Stimulated activated CD4-positive, alpha-beta T cell treated with anti-CD3 and anti-CD28 coated beads, Interleukin-15, amount 100 ng/mL, for 48 hours (primary cell): ENCODE measurements around the gene PTPN1.
"Not testable (repeated sequence)": the region's sequence is repeated elsewhere in the genome, so short reads cannot be mapped to it uniquely, and the experiment has no call there.

ENCODE experiments used
- DNase-seq, 2 donors: peaks; one replicate each; pipeline ENCODE4 v3.0.0-alpha.2; 2020; ENCODE audit warnings: low read depth in 2 of 2

PTPN1 gene

DNA sequence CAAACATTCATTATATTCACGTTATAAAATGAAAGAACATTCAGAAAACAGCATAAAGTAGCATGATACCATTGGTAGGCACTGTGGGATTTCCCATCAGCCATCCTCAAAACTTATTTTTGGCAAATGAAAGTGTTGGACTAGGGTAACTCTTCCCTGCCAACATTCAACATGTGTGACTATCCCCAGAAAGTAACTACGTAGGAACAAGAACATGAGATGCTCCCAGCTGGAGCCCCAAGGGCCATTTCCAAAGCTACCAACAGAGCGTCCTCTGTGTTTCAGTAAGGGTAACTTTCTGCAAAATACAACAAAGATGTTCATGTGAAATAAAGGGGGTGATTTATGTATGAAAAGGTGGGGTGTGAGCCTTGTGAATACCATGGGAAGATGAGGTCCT lies 28.4 kb upstream of the PTPN1 start:
- DNase-seq = no peak

DNA sequence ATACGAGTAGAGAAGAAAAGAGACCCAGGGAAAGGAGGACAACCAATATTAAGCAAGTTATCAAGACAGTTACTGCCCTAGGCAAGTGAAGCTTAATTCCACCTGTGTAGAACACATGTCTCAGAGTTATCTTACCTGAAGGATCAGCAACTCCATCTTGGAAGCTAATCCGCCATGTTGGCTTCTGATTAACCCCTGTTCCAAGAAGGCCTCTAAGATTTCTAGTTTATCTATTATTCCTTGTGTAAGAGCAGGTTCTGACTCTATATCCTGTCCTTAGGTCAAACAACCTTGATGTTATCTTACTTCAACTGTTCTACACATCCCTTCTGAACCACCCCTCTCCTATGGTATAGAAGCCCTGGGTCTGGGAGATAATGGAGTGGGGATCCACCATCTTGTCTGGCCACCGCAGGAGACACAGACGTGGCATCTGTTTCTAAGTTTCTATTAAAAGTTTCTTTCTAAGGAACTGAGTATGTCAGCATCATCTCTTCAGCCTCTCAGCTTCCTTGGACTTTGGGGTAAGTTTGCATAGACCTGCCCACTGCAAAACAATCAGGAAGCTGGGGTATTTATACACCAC lies 27.7 kb upstream of the PTPN1 start:
- no peak for DNase-seq

DNA sequence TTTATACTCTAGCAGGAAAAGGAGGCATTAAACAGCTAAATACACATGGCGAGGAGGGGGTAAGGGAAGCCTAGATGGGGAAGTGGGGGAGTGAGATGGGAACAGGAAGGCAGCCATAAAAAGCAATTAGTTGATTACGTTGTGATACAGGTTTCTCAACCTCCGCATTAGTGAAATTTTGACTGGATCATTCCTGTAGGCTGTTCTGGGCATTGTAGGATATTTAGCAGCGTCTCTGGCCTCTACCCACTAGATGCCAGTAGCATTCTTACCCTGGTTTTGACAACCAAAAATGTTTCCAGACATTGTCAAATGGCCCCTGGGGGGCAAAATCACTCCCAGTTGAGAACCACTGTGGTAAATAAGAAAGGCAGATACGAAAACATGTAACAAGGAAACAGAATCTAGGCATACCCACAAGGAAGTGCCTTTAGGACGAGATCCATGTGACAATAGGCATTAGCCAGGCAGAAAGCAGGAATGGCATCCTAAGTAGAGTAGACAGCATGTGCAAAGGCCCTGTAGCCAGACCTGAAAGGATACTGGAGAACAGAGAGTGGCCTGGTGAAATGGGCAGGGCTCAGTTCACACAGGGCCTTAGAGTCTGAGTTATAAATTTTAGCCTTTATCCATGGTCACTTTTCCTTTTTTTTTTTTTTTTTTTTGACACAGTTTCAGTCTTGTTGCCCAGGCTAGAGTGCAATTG lies 25.8 kb upstream of the PTPN1 start:
- no peak for DNase-seq

DNA sequence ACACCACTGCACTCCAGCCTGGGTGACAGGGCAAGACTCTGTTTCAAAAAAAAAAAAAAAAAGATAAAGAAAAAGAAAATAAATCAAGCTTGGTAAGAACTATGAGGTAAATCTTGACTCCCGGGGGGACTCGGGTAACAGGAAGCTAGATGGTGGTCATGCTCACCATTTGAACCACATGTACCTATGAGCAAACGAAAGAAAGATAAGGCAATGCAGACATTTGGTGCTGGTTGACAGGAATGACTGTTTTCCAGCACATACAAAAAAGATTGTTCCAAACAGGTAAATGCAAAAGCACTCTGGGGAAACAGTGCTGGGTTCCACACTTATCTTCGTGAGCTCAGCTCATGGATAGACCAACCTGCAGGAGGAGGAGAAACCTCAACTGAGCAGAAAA lies 22.8 kb upstream of the PTPN1 start:
- DNase-seq = no peak

DNA sequence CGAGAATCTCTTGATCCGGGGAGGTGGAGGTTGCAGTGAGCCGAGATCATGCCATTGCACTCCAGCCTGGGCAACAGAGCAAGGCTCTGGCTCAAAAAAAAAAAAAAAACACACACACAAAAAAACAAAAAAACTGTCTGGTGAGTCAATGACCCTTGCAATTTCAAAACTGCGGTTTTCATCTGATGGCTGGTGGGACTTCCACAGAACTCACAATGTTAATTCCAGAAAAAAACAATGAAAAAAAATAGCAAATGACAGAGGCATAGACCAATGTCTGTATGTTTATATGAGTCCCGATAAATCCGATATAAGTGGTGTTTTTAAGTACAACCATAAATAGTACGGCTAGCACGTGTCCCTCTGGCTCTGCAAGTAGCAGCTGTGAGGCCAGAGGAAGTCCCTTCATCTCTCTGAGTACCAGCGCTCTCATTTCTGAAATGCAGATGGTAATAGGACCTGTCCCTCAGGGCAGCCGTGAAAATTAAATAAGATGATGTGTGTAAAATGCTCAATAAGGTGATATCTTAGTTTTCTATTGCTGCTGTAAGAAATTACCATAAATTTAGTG lies 21.9 kb upstream of the PTPN1 start:
- no peak for DNase-seq

DNA sequence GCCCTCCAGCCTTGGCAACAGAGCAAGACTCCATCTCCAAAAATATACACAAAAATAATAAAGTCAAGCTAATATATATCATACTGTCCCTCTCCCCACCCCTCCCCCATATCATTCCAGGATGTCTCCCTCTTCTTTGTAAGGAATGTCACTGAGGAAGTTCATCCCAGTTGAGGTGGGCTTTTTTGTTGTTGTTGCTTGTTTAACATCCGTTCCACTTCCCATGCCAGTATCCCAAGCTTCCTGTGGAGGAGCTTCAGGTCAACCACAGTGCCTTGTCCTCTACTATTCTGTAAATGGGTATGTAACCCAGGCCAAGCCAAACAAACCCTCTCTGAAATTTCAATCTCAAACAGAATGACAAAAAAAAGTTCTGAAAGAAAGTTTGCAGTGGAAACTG lies 19.0 kb upstream of the PTPN1 start:
- no peak for DNase-seq

DNA sequence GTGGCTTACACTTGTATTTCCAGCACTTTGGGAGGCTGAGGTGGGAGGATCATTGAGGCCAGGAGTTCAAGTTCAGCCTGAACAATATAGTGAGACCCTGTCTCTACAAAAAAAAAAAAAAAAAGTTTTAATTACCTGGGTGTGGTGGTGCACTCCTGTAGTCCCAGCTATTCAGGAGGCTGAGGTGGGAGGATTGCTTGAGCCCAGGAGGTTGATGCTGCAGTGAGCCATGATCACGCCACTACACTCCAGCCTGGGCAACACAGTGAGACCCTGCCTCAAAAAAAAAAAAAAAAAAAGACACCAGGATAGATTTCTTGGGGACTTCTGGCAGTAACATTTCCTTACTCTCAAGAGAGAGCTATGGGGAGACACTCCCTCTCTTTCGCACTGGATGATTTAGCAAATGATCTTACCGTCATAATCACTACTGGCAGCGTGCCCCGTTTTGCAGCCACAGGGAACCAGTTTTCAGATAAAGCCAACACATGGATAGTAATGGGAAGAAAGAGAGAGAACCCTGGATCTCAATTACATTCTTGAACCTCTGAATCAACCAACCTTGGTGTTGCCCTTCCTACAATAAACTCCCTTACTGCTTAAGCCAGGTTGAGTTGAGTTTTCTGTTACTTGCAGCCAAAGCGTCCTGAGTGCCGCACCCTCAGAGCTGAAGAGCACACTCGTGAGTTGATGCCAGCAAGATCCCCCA lies 18.1 kb upstream of the PTPN1 start:
- DNase-seq = no peak

DNA sequence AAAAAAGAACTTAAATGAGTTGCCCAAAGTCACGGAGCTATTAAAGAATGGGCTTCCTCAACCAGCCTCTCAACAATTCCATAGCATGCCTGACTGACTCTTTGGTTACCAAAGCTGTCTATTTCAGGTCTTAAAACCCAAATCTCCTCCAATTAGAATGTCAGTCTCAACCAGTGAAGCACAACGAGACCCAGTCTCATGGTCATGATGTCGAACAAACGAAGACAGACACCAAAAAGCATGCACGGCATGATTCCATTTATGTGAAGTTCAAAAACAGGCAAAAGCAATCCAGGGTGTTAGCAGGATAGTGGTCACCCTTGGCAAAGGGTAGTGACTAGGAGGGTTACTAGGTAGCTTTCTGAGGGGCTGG lies 16.3 kb upstream of the PTPN1 start:
- DNase-seq = no peak

DNA sequence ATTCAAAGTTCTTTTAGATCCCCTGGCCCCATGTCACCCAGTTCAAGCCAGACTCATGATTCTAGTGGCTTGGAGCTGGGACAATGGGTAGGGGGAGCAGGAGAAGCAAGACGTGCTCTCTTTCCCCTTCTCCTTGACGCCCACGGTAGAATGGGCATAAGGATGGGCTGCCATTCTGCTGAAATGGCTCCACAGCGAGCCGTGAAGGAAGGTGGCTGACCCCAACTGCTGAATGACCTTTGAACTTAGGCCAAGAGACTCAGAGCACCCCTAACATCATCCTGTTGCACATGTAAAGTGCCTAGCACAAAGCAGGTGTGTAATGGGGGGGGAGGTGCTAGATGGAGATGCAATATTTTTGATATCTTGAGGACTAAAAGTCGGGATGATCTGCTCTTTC lies 15.8 kb upstream of the PTPN1 start:
- DNase-seq = no peak

DNA sequence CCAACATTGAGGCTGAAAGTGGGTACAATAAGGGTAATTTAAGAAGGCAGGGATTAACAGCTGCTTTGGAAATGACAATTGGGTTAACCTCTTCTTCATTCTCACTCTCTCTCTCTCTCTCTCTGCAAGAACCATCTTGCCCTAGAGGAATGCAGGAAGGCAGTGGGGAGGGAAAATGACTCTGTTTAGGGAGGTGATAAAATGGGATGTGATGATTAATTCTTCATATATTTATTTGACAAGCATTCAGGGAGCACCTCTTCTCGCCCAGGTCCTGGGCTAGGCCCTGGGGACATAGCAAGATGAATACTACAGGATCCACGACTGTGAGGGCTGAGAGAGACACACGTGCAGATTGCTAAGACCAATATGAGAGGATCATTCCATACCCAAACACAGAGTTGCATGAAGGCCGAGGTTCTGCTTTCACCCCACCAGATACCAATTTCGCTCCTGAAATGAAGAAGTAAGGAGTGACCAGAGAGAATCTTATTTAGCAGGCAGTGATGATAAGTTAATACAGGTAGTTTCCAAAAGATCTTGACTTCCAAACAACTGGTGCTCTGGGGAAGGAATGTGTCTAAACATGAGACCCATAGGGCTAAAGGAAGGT lies 13.3 kb upstream of the PTPN1 start:
- no peak for DNase-seq

DNA sequence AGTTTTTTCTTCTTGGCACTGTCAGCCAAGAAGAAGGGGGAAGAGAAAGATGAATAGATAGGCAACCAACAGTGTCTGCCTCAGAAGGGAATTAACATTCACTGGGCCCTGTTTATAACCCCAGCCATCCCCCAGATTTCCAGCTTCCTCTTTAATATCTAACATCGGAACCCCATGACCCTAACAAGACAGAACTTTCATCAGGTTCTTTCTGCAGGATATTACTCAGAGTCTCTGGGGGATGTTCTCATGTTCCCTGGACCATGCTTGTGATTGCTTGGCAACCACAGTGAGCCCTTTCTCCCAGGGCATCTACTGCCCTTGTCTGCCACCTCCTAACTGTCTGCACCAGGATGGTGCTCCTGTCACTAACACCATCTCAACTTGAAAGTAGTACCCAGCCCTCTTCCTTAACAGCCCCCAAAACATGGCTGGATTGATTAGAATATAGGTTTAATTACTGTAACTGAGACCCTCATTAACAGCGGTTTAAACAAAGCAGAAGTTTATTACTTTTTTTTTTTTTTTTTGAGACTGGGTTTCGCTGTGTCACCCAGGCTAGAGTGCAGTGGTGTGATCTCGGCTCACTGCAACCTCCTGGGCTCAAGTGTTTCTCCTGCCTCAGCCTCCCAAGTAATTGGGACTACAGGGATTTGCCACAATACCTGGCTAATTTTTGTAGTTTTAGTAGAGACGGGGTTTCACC lies 12.0 kb upstream of the PTPN1 start:
- DNase-seq = no peak

DNA sequence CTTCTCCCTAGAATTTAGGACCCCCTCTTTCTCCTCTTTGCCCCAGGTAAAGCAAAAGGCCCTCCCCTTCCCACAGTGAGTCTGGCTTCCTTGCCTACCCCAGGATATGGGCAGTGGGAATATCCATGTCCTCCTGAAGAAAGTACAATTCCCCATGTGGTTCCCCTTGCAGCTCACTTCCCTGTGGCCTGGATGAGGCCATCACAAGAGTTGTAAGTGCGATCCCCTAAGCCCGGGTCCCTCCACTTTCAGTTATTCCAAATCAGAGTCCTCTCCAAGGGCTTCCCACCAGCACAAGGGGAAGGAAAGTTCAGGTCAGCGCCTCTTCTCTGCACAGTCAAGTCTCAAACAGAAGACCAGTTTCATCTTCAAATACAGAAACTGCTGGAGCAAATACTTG lies 10.2 kb upstream of the PTPN1 start:
- no peak for DNase-seq

DNA sequence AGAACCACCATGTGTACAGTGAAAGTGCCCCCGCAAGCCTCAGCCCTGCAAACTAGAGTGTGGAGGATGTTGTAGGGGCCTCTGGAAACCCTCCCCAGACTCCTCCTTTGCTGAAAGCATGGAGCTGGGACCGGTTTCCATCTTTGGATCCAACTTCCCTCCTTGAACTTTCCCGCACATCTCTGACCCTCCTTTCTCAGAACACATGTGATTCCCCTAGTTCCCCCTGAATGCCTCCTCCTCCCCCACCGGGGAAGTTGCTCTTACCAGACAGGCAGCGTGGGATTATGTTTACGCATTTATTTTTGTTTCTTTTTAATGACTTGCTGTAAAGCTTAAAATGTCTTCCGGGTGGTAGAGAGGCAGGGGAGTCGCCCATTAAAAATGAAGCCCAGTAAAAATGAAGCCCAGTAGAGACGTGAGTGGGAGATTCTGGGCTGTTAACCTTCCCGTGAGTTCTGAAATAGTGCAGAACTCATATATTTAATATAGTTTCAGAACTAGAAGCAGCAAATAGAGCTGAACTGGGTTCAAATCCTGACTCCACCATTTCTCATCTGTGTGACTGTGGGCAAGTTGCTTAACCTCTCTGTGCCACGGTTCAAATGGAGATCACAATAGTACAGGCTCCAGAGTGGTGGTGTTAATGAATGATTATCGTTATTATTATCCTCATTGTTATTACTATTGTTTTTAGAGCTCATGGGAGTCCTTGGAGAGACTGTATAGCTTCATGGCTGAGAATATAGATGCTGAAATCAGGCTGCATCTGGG lies 8.0 kb upstream of the PTPN1 start:
- no peak for DNase-seq

DNA sequence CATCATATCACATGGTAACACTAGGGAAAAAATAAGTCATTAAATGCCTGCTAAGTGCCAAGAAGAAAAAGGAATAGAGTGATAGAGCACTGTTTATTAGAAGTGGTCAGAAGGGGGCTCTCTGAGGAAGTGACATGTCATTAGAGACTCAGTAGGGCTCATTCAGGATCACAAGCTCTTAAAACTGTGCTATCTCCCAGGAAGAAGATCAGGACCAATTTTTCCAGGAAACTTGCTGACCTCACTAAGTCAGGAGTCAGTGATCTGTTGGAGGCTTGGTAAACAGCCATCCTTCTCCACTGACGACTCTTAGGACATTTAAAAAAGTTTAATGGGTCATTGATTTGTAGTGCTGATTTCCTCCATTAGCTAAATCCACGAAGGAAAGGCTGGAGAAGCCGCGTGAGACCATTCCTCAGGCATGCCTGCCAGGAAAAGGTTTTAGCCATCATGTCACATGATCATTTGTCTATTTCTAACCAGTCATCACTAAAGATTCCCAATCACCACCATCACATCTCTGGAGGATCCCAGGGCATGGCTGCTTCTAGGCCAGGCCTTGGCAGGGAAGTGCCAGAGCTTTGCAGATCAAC lies 5.9 kb upstream of the PTPN1 start:
- no peak for DNase-seq

DNA sequence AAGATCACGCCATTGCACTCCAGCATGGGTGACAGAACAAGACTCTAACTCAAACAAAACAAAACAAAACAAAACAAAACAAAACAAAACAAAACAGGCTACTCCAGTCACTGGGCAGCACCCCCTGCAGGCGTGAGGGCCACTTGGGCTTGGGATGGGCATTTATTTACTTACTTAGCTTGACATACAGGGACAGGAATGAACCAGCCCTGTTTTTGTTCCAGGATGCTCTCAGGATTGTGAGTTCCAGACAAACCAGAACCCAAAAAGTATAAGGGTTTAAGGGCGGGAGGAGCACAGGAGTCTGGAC lies 4.0 kb upstream of the PTPN1 start:
- DNase-seq = no peak

DNA sequence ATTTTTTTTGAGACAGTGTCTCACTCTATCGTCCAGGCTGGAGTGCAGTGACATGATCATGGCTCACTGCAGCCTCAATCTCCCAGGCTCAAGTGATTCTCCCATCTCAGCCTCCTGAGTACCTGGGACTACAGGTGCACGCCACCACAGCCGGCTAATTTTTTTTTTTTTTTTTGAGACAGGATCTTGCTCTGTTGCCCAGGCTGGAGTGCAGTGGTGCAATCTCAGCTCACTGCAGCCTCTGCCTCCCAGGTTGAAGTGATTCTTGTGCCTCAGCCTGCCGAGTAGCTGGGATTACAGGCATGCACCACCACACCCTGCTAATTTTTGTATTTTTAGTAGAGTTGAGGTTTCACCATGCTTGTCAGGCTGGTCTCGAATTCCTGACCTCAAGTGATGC lies 2.4 kb upstream of the PTPN1 start:
- DNase-seq = not testable (repeated sequence)

DNA sequence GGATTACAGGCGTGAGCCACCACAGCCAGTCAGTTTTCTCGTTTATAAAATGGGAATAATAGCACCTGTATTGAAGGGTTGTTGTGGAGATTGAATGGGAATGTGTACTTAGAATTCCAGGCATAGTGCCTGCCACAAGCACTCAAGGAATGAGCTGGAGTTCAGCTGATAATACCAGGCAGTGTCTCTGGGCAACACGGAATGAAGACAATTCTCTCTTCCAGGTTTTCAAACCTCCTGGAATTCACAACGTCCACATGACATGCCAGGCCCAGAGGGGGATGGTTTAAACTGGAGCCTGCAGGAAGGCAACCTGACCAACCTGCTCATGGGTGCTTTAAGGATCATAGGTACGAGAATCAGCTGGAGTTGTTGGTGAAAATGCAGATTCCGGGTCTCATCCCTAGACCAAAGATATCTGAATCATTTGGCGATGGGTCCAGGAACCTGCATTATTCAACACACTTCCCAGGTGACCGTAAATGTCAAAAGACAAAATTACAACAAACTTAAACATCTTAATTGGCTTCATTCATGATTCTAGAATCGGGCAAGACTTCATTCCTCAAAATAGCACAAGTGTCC lies 1.9 kb upstream of the PTPN1 start:
- DNase-seq = no peak

DNA sequence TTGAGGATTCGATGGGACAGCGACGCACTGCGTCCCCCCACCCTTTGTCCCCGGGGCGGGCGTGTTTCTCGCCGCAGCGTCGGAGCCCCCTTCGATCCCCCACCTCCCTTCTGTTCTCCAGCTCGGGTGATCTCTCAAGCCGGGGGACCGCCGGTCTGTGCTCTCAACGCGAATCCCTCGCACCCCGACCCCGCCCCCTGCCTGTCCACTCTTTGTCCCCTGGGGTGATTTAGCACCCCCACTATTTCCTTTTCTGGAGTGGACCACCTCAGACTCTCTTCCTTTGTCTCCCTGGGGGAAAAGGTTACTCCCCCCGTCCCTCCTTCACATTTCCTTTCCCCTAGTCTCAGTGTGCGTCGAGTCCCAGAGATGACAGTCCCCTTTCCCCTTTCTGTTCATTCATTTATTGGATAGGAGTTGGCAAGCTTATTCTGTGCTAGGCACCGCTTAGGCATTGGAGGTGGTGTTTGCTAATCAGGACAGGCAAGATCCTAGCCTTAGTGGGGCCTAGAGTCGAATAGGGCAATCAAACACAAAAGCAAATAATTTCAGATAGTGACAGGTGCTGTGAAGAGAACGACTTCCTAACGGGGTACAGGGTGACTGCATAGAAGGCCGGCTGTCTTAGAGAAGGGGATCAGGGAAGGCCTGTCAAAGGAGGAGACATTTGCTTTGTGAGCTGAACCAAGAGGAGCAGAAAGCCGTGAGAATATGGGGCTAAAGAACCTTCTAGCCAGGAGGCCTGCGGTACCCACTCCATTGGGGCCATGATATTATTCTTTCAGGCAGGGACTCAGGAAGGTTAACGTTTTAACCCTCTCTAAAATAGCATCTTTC lies 741 bp downstream of the PTPN1 start:
- DNase-seq = no peak

DNA sequence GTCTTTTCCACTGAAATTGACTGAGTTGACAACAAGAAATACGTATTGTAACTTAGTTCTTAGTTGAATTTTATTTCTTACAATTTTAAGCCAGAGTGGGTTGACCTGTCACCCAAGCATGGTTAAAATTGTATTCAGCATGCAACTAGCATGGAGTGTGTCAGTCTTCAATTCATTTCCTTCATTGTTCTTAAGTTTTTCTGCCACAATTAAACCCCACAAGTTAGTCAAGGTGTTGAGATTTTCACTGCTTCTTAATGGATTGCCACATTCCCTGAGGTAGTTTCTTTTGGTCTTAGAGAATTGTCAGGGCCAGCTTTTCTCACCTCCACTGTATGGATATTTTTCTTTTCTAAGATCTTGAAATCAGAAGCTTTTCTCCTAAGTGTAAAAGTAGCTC lies 2.1 kb downstream of the PTPN1 start:
- DNase-seq = no peak
